ENCODE results near the gene APBA2.

Gene APBA2

GRCh38 chr15:28942046-28942445 is 56.3 kb downstream of the APBA2 start:
- DNase-seq, result no peak

- no peak for DNase-seq
Observed at GRCh38 chr15:28942571-28942970, 56.8 kb downstream of the APBA2 start.

GRCh38 chr15:28943146-28943545 is 57.4 kb downstream of the APBA2 start:
- DNase-seq, result no peak

GRCh38 chr15:28943611-28944230 is 57.9 kb downstream of the APBA2 start:
- no peak for DNase-seq

GRCh38 chr15:28944286-28944685 is 58.5 kb downstream of the APBA2 start:
- DNase-seq, result no peak

- no peak for DNase-seq
Observed at GRCh38 chr15:28944696-28945300, 59.0 kb downstream of the APBA2 start.

- no peak for DNase-seq
Observed at GRCh38 chr15:28945626-28946230, 60.0 kb downstream of the APBA2 start.

GRCh38 chr15:28946803-28947202 is 61.0 kb downstream of the APBA2 start:
- DNase-seq, result no peak

GRCh38 chr15:28947221-28947674 is 61.5 kb downstream of the APBA2 start:
- DNase-seq, result no peak

GRCh38 chr15:28948036-28948435 is 62.3 kb downstream of the APBA2 start:
- no peak for DNase-seq

GRCh38 chr15:28950916-28951315 is 65.1 kb downstream of the APBA2 start:
- DNase-seq, result no peak

GRCh38 chr15:28952666-28953491 is 67.1 kb downstream of the APBA2 start:
- no peak for DNase-seq

- DNase-seq, result no peak
Observed at GRCh38 chr15:28953573-28954195, 67.9 kb downstream of the APBA2 start.

GRCh38 chr15:28954466-28955159 is 68.8 kb downstream of the APBA2 start:
- no peak for DNase-seq

GRCh38 chr15:28955160-28955992 is 69.6 kb downstream of the APBA2 start:
- no peak for DNase-seq

GRCh38 chr15:28955993-28956421 is 70.2 kb downstream of the APBA2 start:
- no peak for DNase-seq

GRCh38 chr15:28956491-28956890 is 70.7 kb downstream of the APBA2 start:
- DNase-seq, result no peak

- DNase-seq, result no peak
Observed at GRCh38 chr15:28957606-28958498, 72.1 kb downstream of the APBA2 start.

- DNase-seq, result no peak
Observed at GRCh38 chr15:28959326-28959725, 73.6 kb downstream of the APBA2 start.

- DNase-seq, result no peak
Observed at GRCh38 chr15:28960979-28961378, 75.2 kb downstream of the APBA2 start.
